ENCODE results near the gene PRR20B.
"Not testable (repeated sequence)": the region's sequence is repeated elsewhere in the genome, so short reads cannot be mapped to it uniquely, and the experiment has no call there.

Gene PRR20B

GRCh38 chr13:57160332-57160731 is 13.0 kb downstream of the PRR20B start, which contains the start of gene PRR20D:
Gene PRR20D, plus strand, starts transcription at chr13:57160632. Its CDS starts 387 bp downstream, at chr13:57161019.
- H4K20me1 ChIP-seq (ENCODE audit: insufficient read depth, low read length); H3K4me1 ChIP-seq (ENCODE audit: low read length); H3K9ac ChIP-seq (ENCODE audit: low read length); H3K27me3 ChIP-seq (ENCODE audit: low read depth, low read length); H3K9me3 ChIP-seq (ENCODE audit: insufficient read depth, low read length); H3K4me2 ChIP-seq (ENCODE audit: low read length); H3K79me2 ChIP-seq (ENCODE audit: low read length); H3K27ac ChIP-seq (ENCODE audit: low read length); H2AFZ ChIP-seq (ENCODE audit: low read depth, low read length); H3K4me3 ChIP-seq (ENCODE audit: low read length); H3K36me3 ChIP-seq (replicated peaks; ENCODE audit: low read depth, low read length): not testable (repeated sequence)

- not testable (repeated sequence) for H3K4me1 ChIP-seq (ENCODE audit: low read length); H3K27ac ChIP-seq (ENCODE audit: low read length); H3K4me2 ChIP-seq (ENCODE audit: low read length); H3K9me3 ChIP-seq (ENCODE audit: insufficient read depth, low read length); H3K36me3 ChIP-seq (replicated peaks; ENCODE audit: low read depth, low read length); H3K4me3 ChIP-seq (ENCODE audit: low read length); H4K20me1 ChIP-seq (ENCODE audit: insufficient read depth, low read length); H3K9ac ChIP-seq (ENCODE audit: low read length); H3K79me2 ChIP-seq (ENCODE audit: low read length); H2AFZ ChIP-seq (ENCODE audit: low read depth, low read length); H3K27me3 ChIP-seq (ENCODE audit: low read depth, low read length)
These were observed 19.6 kb downstream of the PRR20B start, which contains the start of gene PRR20E for GRCh38 chr13:57166897-57167296. Gene PRR20E, plus strand, starts transcription at chr13:57167197. Its CDS starts 387 bp downstream, at chr13:57167584.

GRCh38 chr13:57191667-57192066 is 44.4 kb downstream of the PRR20B start:
- H3K4me3 ChIP-seq (ENCODE audit: low read length) = no peak overlapping the region
- H3K9ac ChIP-seq (ENCODE audit: low read length) = no peak overlapping the region
- TF ChIP-seq EZH2phosphoT487 (IDR thresholded peaks at IDR 0.05; ENCODE audit: low read depth) (no peak), CTCF (IDR thresholded peaks at IDR 0.05; ENCODE audit: low read depth, low read length) (no peak)
- no peak overlapping the region for H3K27ac ChIP-seq (ENCODE audit: low read length)
- no peaks in the 10 kb centered on the region for H3K9me3 ChIP-seq (ENCODE audit: insufficient read depth, low read length)
- H3K36me3 ChIP-seq (replicated peaks; ENCODE audit: low read depth, low read length) = no peaks in the 10 kb centered on the region
- H3K4me1 ChIP-seq (ENCODE audit: low read length) = no peaks in the 10 kb centered on the region
- no peaks in the 10 kb centered on the region for H4K20me1 ChIP-seq (ENCODE audit: insufficient read depth, low read length)
- no peak overlapping the region for H3K4me2 ChIP-seq (ENCODE audit: low read length)
- no peaks in the 10 kb centered on the region for H3K79me2 ChIP-seq (ENCODE audit: low read length)
- no peaks in the 10 kb centered on the region for H3K27me3 ChIP-seq (ENCODE audit: low read depth, low read length)
- H2AFZ ChIP-seq (ENCODE audit: low read depth, low read length) = no peak overlapping the region

Measured in OCI-LY3 (cell line).